HUES64 (cell line): Measurements from ENCODE around the gene KLHL13.

Experiments used
- H3K27ac ChIP-seq: 2 replicates; pipeline ENCODE4 v1.7.0; 2013; ENCODE audit warnings: low read depth, low read length, inconsistent platforms
- H3K27me3 ChIP-seq: 2 replicates; pipeline ENCODE4 v1.6.1; 2013; ENCODE audit warnings: mild to moderate bottlenecking, low read length; ENCODE audit not compliant: insufficient read depth
- H3K36me3 ChIP-seq: 2 replicates; pipeline ENCODE4 v1.6.1; 2013; ENCODE audit warnings: mild to moderate bottlenecking, low read length; ENCODE audit not compliant: insufficient read depth
- H3K4me1 ChIP-seq: 2 replicates; pipeline ENCODE4 v1.6.1; 2013; ENCODE audit warnings: mild to moderate bottlenecking, low read length, moderate library complexity; ENCODE audit not compliant: insufficient read depth
- H3K4me3 ChIP-seq: 2 replicates; pipeline ENCODE4 v1.5.1; 2013; ENCODE audit warnings: mild to moderate bottlenecking, low read length, moderate library complexity
- H3K9ac ChIP-seq: 2 replicates; pipeline ENCODE4 v1.6.1; 2013; ENCODE audit warnings: mild to moderate bottlenecking, low read depth, low read length
- H3K9me3 ChIP-seq: 2 replicates; pipeline ENCODE4 v1.6.1; 2013; ENCODE audit warnings: low read depth, low read length; ENCODE audit not compliant: insufficient read depth
- WGBS: fragments of 150-250, 120-280 bp; methylation state at CpG from one replicate; pipeline ENCODE4 v1.1.7; 2013; ENCODE audit warnings: missing lambda C conversion rate; 5-methylcytosine and 5-hydroxymethylcytosine counted together

KLHL13 gene

GRCh38 chrX:117989512-117989911 lies 127.1 kb downstream of the KLHL13 start:
- Histone ChIP-seq H3K36me3 (no peaks in the 10 kb centered on the region), H3K27ac (no peak overlapping the region), H3K27me3 (no peaks in the 10 kb centered on the region), H3K9me3 (no peaks in the 10 kb centered on the region), H3K9ac (no peak overlapping the region), H3K4me1 (peaks cover 6% of the 10 kb centered on the region; the same call in 1 of the 2 replicates), H3K4me3 (no peak overlapping the region)

GRCh38 chrX:117987373-117987772 lies 129.2 kb downstream of the KLHL13 start:
- H3K27ac ChIP-seq = no peak overlapping the region
- H3K9me3 ChIP-seq = no peaks in the 10 kb centered on the region
- no peak overlapping the region for H3K4me3 ChIP-seq
- 95% methylated on average over 2 of the region's 2 CpGs for WGBS
- no peaks in the 10 kb centered on the region for H3K27me3 ChIP-seq
- H3K9ac ChIP-seq = no peak overlapping the region
- no peaks in the 10 kb centered on the region for H3K36me3 ChIP-seq
- peaks cover 6% of the 10 kb centered on the region; the same call in 1 of the 2 replicates for H3K4me1 ChIP-seq

GRCh38 chrX:117985241-117985640 lies 131.4 kb downstream of the KLHL13 start:
- Histone ChIP-seq H3K4me1 (no peaks in the 10 kb centered on the region), H3K27ac (no peak overlapping the region), H3K4me3 (no peak overlapping the region), H3K9ac (no peak overlapping the region), H3K9me3 (no peaks in the 10 kb centered on the region), H3K27me3 (no peaks in the 10 kb centered on the region), H3K36me3 (no peaks in the 10 kb centered on the region)
- no CpG with 5 or more reads among the region's 1 CpG for WGBS

DNA sequence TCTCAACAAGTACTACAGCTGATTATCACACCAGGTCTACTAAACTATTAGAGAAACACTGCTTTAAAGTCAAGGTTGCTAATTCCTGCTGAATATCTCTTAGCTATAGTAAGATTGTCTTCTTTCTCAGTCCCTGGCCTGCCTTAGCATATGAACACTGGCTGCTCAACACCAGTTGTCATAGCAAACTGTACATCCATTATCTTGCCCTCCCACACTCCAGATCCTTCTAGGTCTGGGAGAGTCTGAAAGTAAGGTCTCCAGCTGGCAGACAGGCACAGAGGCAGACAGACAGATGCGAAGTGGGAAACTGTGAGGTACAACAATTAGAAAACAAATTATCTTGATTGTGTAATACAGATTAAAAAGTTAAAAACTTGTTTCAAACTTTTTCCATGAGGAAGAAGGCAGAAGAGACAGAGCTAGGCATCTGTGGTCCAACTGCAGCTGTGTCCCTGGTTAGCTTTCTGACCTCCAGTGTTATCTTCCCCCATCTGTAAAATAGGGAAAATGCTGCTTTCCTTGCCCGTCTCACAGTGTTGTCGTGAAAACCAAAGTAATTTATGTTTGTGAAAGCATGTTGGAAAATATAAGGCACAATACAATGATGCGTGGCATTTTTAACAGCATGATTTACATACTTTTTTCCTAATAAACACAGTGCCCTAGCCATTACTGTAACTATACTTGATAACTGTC lies 133.8 kb downstream of the KLHL13 start:
- Histone ChIP-seq H3K4me3 (no peak overlapping the region), H3K27me3 (no peaks in the 10 kb centered on the region), H3K36me3 (no peaks in the 10 kb centered on the region), H3K9ac (no peak overlapping the region), H3K9me3 (no peaks in the 10 kb centered on the region), H3K4me1 (no peaks in the 10 kb centered on the region), H3K27ac (no peak overlapping the region)
- 100% methylated on average over 2 of the region's 4 CpGs for WGBS

DNA sequence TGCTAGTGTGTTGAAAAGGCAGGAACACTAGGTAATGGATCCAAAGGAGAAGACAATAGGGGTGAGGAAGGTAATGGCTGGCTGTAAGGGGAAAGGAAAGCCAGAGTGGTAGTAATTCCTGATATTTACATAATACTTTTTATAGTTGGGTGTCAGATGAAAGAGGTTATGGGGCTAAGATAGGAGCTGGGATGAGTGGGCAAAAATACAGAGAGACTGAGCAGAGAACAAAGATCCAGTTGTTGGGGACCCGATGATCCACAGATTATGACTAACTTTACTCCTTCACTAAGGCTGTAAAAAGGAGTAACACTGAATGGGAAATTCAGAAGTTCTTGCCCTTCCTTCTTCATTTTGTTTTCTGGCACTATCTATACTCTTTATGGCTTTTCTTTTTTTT lies 138.2 kb downstream of the KLHL13 start:
- no peak overlapping the region for H3K27ac ChIP-seq
- H3K36me3 ChIP-seq = no peaks in the 10 kb centered on the region
- H3K9ac ChIP-seq = no peak overlapping the region
- peaks cover 2% of the 10 kb centered on the region; the same call in 1 of the 2 replicates for H3K4me1 ChIP-seq
- 86% methylated on average over 1 of the region's 1 CpG for WGBS
- H3K9me3 ChIP-seq = no peaks in the 10 kb centered on the region
- no peak overlapping the region for H3K4me3 ChIP-seq
- H3K27me3 ChIP-seq = no peaks in the 10 kb centered on the region

- peaks cover 10% of the 10 kb centered on the region; the same call in 1 of the 2 replicates for H3K4me1 ChIP-seq
- H3K9ac ChIP-seq = no peak overlapping the region
- H3K27ac ChIP-seq = no peak overlapping the region
- H3K27me3 ChIP-seq = no peaks in the 10 kb centered on the region
- no peaks in the 10 kb centered on the region for H3K9me3 ChIP-seq
- H3K4me3 ChIP-seq = no peak overlapping the region
- no peaks in the 10 kb centered on the region for H3K36me3 ChIP-seq
- WGBS = 90% methylated on average over 1 of the region's 1 CpG
Measured at GRCh38 chrX:117977526-117977925, 139.1 kb downstream of the KLHL13 start.

GRCh38 chrX:117973110-117973807 lies 143.4 kb downstream of the KLHL13 start:
- Histone ChIP-seq H3K36me3 (no peaks in the 10 kb centered on the region), H3K4me3 (peak overlapping the region; percentile 26; the same call in 1 of the 2 replicates), H3K4me1 (peaks cover 22% of the 10 kb centered on the region), H3K27me3 (no peaks in the 10 kb centered on the region), H3K27ac (peak overlapping the region; percentile 52; the same call in 1 of the 2 replicates), H3K9ac (0 out of 2 replicates have a peak overlapping the region, but pooled peaks have one; percentile 44), H3K9me3 (no peaks in the 10 kb centered on the region)
- WGBS = 33% methylated on average over 4 of the region's 4 CpGs

GRCh38 chrX:117972711-117973109 lies 143.9 kb downstream of the KLHL13 start:
- Histone ChIP-seq H3K27ac (peak overlapping the region; percentile 71; the same call in 1 of the 2 replicates), H3K9ac (0 out of 2 replicates have a peak overlapping the region, but pooled peaks have one; percentile 44), H3K4me1 (peaks cover 22% of the 10 kb centered on the region), H3K9me3 (no peaks in the 10 kb centered on the region), H3K4me3 (peak overlapping the region; percentile 26; the same call in 1 of the 2 replicates), H3K27me3 (no peaks in the 10 kb centered on the region), H3K36me3 (no peaks in the 10 kb centered on the region)
- WGBS = 17% methylated on average over 7 of the region's 7 CpGs

DNA sequence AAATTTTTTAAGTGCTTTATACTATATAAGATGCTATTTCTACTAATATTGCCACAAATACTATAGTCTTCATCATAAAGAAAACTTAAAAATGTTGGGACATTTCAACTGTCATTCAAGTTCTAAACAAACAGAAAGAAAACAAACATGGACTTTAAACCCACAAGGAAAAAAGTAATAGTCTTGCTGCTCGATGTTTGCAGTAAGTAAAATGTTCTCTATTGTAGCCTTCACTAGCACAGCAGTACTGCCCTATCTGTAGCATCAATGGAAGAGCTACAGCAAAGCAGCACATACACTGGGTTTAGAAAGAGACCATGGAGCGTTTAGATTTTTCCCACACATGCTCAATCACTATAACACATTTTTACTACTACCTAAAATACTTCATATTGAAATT lies 146.8 kb downstream of the KLHL13 start:
- H3K36me3 ChIP-seq = no peaks in the 10 kb centered on the region
- no peak overlapping the region for H3K27ac ChIP-seq
- H3K9me3 ChIP-seq = no peaks in the 10 kb centered on the region
- no peak overlapping the region for H3K9ac ChIP-seq
- 95% methylated on average over 1 of the region's 2 CpGs for WGBS
- H3K4me1 ChIP-seq = peaks cover 22% of the 10 kb centered on the region
- no peak overlapping the region for H3K4me3 ChIP-seq
- H3K27me3 ChIP-seq = no peaks in the 10 kb centered on the region

DNA sequence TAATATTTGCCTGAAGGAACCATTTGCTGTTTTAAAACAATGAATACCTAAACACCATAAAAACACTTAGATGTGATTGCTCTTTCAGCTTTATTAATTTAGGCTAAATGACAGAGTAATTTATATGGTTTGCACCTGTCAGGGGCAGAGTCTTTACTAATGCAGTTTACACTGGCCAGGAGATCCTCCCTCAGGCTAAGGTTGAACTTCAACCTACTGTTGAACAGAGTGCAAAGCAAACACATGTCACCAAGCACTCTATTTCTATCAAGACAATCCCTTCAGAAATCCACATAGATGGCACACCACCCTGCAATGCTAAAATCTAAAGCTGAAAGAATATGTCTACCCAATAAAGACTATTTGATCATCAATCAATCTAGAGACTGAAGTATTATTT lies 147.3 kb downstream of the KLHL13 start:
- Histone ChIP-seq H3K4me3 (no peak overlapping the region), H3K36me3 (no peaks in the 10 kb centered on the region), H3K27me3 (no peaks in the 10 kb centered on the region), H3K27ac (no peak overlapping the region), H3K9me3 (no peaks in the 10 kb centered on the region), H3K4me1 (peaks cover 22% of the 10 kb centered on the region), H3K9ac (no peak overlapping the region)

- Histone ChIP-seq H3K27ac (no peak overlapping the region), H3K4me3 (no peak overlapping the region), H3K4me1 (no peaks in the 10 kb centered on the region), H3K36me3 (no peaks in the 10 kb centered on the region), H3K9ac (no peak overlapping the region), H3K27me3 (no peaks in the 10 kb centered on the region), H3K9me3 (no peaks in the 10 kb centered on the region)
- 81% methylated on average over 4 of the region's 4 CpGs for WGBS
Measured at GRCh38 chrX:117959045-117959444, 157.6 kb downstream of the KLHL13 start.
